HG03025 (cell line): Measurements from ENCODE around the gene VTN.

Experiments used
- ATAC-seq: cut with Tn5 transposase; IDR thresholded peaks from one replicate; pipeline ENCODE4 v1.9.1; 2021; ENCODE audit warnings: mild to moderate bottlenecking, moderate library complexity; ENCODE audit not compliant: unreplicated experiment, low FRiP score

VTN gene

GRCh38 chr17:28327031-28327607 is 43.0 kb downstream of the VTN start:
- ATAC-seq = no peak

DNA sequence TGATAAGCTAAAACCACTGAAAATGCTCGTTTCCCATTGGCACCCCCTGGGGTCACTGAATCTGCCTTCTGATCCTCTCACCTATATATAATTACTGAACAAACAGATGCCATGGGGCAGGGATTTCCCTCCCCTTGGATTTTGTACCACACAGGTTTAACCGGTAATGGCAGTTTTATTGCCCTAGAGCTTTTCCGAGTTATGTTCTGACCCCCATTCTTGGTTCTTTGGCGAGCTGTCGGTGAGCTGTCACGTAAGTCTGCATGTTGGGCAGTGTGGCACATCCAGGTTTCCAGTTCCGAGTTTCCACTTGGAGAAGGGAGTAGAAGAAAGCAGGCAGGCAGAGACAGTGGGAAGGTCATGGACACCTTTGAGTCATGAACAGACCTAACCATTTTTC is 44.0 kb downstream of the VTN start:
- no peak for ATAC-seq

- ATAC-seq = no peak
Measured at GRCh38 chr17:28325211-28325610, 44.9 kb downstream of the VTN start.

DNA sequence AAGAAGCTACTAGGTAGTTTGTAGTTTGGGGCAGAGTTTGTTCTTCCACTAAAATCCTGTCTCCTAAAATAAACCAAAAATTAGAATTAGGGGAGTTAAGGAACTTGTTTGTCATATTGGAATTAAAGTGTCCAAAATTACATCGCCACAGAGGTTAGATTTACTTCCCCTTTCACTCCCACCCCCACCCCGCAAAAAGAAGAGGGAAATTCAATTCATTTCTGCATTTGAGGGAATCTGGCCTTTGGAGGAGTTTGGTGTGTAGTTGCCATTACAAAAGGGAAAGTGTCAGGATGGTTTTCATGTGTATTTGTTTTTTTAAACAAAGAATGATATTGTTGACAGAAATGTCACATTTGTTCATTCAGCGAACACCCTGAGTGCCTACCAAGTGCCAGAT is 45.3 kb downstream of the VTN start:
- no peak for ATAC-seq

- no peak for ATAC-seq
Measured at GRCh38 chr17:28324267-28324745, 45.8 kb downstream of the VTN start.

- ATAC-seq = no peak
Measured at GRCh38 chr17:28320215-28321061, 49.7 kb downstream of the VTN start.

- no peak for ATAC-seq
Measured at GRCh38 chr17:28319598-28319935, 50.5 kb downstream of the VTN start.

- peak; percentile 87 for ATAC-seq
Measured at GRCh38 chr17:28318759-28319597, 51.1 kb downstream of the VTN start, which contains the start of gene TMEM97. Gene TMEM97, plus strand, starts transcription at chr17:28319200. Its CDS starts 40 bp downstream, at chr17:28319240.

DNA sequence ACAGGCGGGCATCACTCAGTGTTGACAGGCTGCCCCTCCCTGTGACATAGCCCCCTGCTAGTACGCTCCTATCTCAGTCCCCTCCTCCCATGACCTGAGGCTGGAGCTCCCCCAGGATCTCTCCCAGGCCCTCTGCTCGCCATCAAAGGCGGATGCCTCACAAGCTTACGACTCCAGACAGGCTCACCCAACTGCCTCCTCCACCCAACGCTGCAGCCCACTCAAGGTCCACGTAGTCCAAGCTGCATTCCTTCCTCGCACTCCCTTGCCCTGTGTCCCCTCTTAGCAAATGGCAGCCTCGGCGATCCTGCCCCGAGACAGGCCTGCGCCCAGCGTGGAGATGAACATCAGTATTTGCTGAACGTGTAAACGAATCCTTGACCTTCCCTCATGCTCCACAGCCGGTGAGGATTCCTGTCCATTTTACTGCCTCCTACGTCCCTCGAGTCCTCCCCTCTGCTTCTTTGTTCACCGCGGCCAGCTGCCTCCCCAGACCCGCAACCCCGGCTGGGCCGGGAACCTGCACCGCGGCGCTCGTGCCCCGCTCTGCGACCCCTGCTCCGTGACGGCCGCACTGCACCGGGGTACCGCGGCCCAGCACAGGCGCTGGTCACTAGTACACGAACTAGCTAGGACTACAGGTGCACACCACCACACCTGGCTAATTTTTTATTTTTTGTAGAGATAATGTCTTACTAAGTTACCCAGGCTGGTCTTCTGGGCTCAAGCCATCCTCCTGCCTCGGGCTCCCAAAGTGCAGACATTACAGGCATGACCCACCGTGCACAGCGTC is 51.9 kb downstream of the VTN start:
- ATAC-seq = no peak
